ENCODE results near the gene SIGLECL1.

SIGLECL1 gene

GRCh38 chr19:51295382-51296126 is 44.7 kb downstream of the SIGLECL1 start:
- no peak for DNase-seq (ENCODE audit: low read depth)

GRCh38 chr19:51296336-51297093 is 45.6 kb downstream of the SIGLECL1 start:
- no peak for DNase-seq (ENCODE audit: low read depth)

GRCh38 chr19:51297406-51297805 is 46.5 kb downstream of the SIGLECL1 start:
- DNase-seq (ENCODE audit: low read depth) = no peak

- no peak for DNase-seq (ENCODE audit: low read depth)
Observed at GRCh38 chr19:51301266-51301665, 50.4 kb downstream of the SIGLECL1 start.

GRCh38 chr19:51305479-51305878 is 54.6 kb downstream of the SIGLECL1 start:
- DNase-seq (ENCODE audit: low read depth) = no peak

GRCh38 chr19:51311351-51312257 is 60.7 kb downstream of the SIGLECL1 start, which contains the start of gene IGLON5:
Gene IGLON5, plus strand, starts transcription at chr19:51311644. Its CDS starts 204 bp downstream, at chr19:51311848.
- no peak for DNase-seq (ENCODE audit: low read depth)

- DNase-seq (ENCODE audit: low read depth) = no peak
Observed at GRCh38 chr19:51316688-51317087, 65.8 kb downstream of the SIGLECL1 start.

- DNase-seq (ENCODE audit: low read depth) = no peak
Observed at GRCh38 chr19:51317376-51317775, 66.5 kb downstream of the SIGLECL1 start.

GRCh38 chr19:51317968-51318367 is 67.1 kb downstream of the SIGLECL1 start:
- no peak for DNase-seq (ENCODE audit: low read depth)

Data from stimulated activated CD8-positive, alpha-beta memory T cell treated with anti-CD3 and anti-CD28 coated beads, Interleukin-12 subunit alpha, Interleukin-12 subunit beta, amount 100 ng/mL, for 4 hours (primary cell).